Gastroesophageal sphincter (tissue), 4 donors: ENCODE results near the gene IMPDH2. TPM values are rescaled to one million over a fixed set of nuclear protein-coding genes. Genes with fewer than 3 reads are reported as not detected.

Source experiments
- ATAC-seq: fragments of 150-250 bp; one replicate; pipeline ENCODE4 v1.9.1; 2016; ENCODE audit warnings: mild to moderate bottlenecking, moderate library complexity
- H3K27ac ChIP-seq, 4 donors: fragments of 200-600 bp; sonication (generic) in 3 of 4; 1 replicate in 3 of 4; 2 replicates in 1 of 4; pipeline ENCODE4 v1.5.1; 2016 to 2019
- H3K27me3 ChIP-seq: fragments of 200-600 bp; sonication (generic); one replicate; pipeline ENCODE4 v1.5.1; 2019
- H3K36me3 ChIP-seq, 2 donors: fragments of 200-600 bp; sonication (generic); one replicate each; pipeline ENCODE4 v1.5.1; 2019; ENCODE audit warnings: control low read depth in 1 of 2
- H3K4me1 ChIP-seq, 3 donors: fragments of 200-600 bp; sonication (generic); 1 replicate in 2 of 3; 2 replicates in 1 of 3; pipeline ENCODE4 v1.5.1; 2016 to 2019; ENCODE audit warnings: control low read depth in 2 of 3
- H3K4me3 ChIP-seq, 2 donors: fragments of 200-600 bp; sonication (generic); one replicate each; pipeline ENCODE4 v1.5.1; 2019; ENCODE audit warnings: mild to moderate bottlenecking in 1 of 2, moderate library complexity in 1 of 2
- H3K9me3 ChIP-seq, 3 donors: fragments of 200-600 bp; sonication (generic); one replicate each; pipeline ENCODE4 v1.5.1; 2017 to 2019; ENCODE audit warnings: control low read depth in 2 of 3
- CTCF ChIP-seq, 4 experiments: fragments of 200-600 bp in 2 of 4; fragments of 450-650 bp in 2 of 4; sonication (generic) in 1 of 4; IDR thresholded peaks; one replicate each; pipeline ENCODE4 v1.5.1; 2017 to 2019; ENCODE audit warnings: antibody characterized with exemption in 4 of 4, mild to moderate bottlenecking in 2 of 4, moderate library complexity in 2 of 4
- EP300 ChIP-seq: sonication (generic); formaldehyde crosslinking; IDR thresholded peaks from one replicate; pipeline ENCODE4 v1.6.1; 2017; ENCODE audit warnings: antibody characterized with exemption, mild to moderate bottlenecking
- POLR2A ChIP-seq, 2 donors: fragments of 450-650 bp; IDR thresholded peaks; one replicate each; pipeline ENCODE4 v1.6.1; 2017; ENCODE audit warnings: antibody characterized with exemption in 2 of 2, mild to moderate bottlenecking in 2 of 2, moderate library complexity in 1 of 2
- POLR2AphosphoS5 ChIP-seq: sonication (generic); formaldehyde crosslinking; IDR thresholded peaks from one replicate; pipeline ENCODE4 v1.6.1; 2017; ENCODE audit warnings: antibody characterized with exemption
- WGBS, 2 donors: methylation state at CpG; one replicate each; pipeline ENCODE4 v1.1.5; 2018; ENCODE audit warnings: low coverage in 1 of 2; 5-methylcytosine and 5-hydroxymethylcytosine counted together
- total RNA-seq, 4 donors: library from RNA; depleted of rRNA; stranded (reverse); fragments of >200 nt; gene quantifications; one replicate each; pipeline ENCODE4 v1.1.0, GENCODE V29; 2016

The IMPDH2 gene
- total RNA-seq, 4 donors from 2014 or later: 89.8 to 179 (median 118) TPM

GRCh38 chr3:49023775-49024174 lies 5.4 kb downstream of the IMPDH2 start:
- H3K4me1 ChIP-seq: peaks cover 0 to 78% (median 29%) of the 10 kb centered on the region in 3 donors
- peaks cover 0 to 49% of the 10 kb centered on the region in 2 donors for H3K36me3 ChIP-seq
- TF ChIP-seq EP300 (no peak), CTCF (IDR thresholded peaks at IDR 0.05) (no peak), POLR2A (IDR thresholded peaks at IDR 0.05) (no peak), POLR2AphosphoS5 (no peak)
- H3K4me3 ChIP-seq: no peak overlapping the region
- no peak overlapping the region for H3K27ac ChIP-seq
- WGBS, 2 donors: 63% methylated on average over 2 of the region's 4 CpGs; no CpG with 5 or more reads in 1 of the 2 donors
- H3K27me3 ChIP-seq: no peaks in the 10 kb centered on the region
- ATAC-seq: no peak
- no peaks in the 10 kb centered on the region for H3K9me3 ChIP-seq

- 0 to 24% methylated on average over 1 to 3 of the region's 12 CpGs for WGBS, 2 donors
- TF ChIP-seq POLR2A (IDR thresholded peaks at IDR 0.05): no peak
- no peak for TF ChIP-seq POLR2AphosphoS5
- no peak for TF ChIP-seq EP300
- no peak for TF ChIP-seq CTCF (IDR thresholded peaks at IDR 0.05)
- Histone ChIP-seq H3K4me3 (peak overlapping the region; percentile 52 to 96), H3K27ac (peak overlapping the region; percentile 98 to 100 (median 100)), H3K36me3 (peaks cover 0 to 49% of the 10 kb centered on the region in 2 donors), H3K27me3 (no peaks in the 10 kb centered on the region), H3K9me3 (no peaks in the 10 kb centered on the region), H3K4me1 (peaks cover 0 to 73% (median 22%) of the 10 kb centered on the region in 3 donors)
- ATAC-seq: no peak
Observed at GRCh38 chr3:49022688-49023171, 6.5 kb downstream of the IMPDH2 start.

GRCh38 chr3:49021813-49022687 lies 7.1 kb downstream of the IMPDH2 start, which contains the start of gene NDUFAF3:
NDUFAF3 (plus strand) TSS chr3:49022121; CDS start chr3:49022145, 24 bp downstream.
- TF ChIP-seq POLR2AphosphoS5 (peak; percentile 95), POLR2A (IDR thresholded peaks at IDR 0.05) (peak; percentile 94 to 96), EP300 (no peak), CTCF (IDR thresholded peaks at IDR 0.05) (peak in 3 of 4 experiments; percentile 97 to 99 (median 99))
- H3K36me3 ChIP-seq: peaks cover 0 to 43% of the 10 kb centered on the region in 2 donors
- peak; percentile 88 for ATAC-seq
- H3K9me3 ChIP-seq: no peaks in the 10 kb centered on the region
- no CpG with 5 or more reads among the region's 83 CpGs for WGBS, 2 donors
- H3K4me3 ChIP-seq: peak within 1 kb of the TSS; percentile 52 to 96
- H3K4me1 ChIP-seq: peaks cover 0 to 74% (median 28%) of the 10 kb centered on the region in 3 donors
- H3K27ac ChIP-seq: peak within 1 kb of the TSS; percentile 98 to 100 (median 100)
- H3K27me3 ChIP-seq: no peaks in the 10 kb centered on the region

DNA sequence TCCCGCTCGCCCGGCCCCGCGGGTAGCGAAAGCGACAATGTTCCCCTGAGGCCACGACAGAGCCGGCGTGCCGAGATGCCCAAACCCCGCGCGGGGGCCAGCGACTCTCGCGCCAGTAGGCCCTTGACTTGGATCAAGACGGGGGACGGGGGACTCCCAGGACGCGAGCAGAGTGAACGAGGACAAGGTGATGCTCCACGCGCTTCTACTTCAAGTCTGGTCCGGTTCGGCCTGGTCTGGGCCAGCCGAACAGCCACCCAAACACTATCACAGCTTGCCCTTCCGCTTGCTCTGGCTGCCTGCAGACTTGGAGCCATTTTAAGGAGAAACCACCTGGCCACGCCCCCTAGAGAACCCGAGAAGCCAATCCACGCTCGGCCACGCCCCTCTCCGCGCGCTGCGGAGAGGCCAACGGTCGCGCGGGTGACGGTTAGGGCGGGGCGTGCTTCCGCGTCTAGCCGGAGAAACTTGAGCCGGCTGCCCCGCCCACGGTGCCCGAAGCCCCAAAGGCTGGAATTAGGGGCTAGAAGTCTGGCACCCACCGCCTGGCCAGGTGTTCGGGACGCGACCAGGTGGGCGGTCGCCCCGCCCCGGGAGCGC lies 7.9 kb downstream of the IMPDH2 start:
- Histone ChIP-seq H3K27ac (peak overlapping the region; percentile 98 to 100 (median 100)), H3K4me3 (peak overlapping the region; percentile 52 to 96), H3K27me3 (no peaks in the 10 kb centered on the region), H3K4me1 (peaks cover 0 to 79% (median 28%) of the 10 kb centered on the region in 3 donors), H3K36me3 (peaks cover 0 to 40% of the 10 kb centered on the region in 2 donors), H3K9me3 (no peaks in the 10 kb centered on the region)
- peak; percentile 91 for ATAC-seq
- TF ChIP-seq CTCF (IDR thresholded peaks at IDR 0.05): no peak
- TF ChIP-seq POLR2AphosphoS5: peak; percentile 96
- peak; percentile 95 to 97 for TF ChIP-seq POLR2A (IDR thresholded peaks at IDR 0.05)
- no peak for TF ChIP-seq EP300
- WGBS, 2 donors: no CpG with 5 or more reads among the region's 60 CpGs
